Sciatic nerve (tissue), 2 donors: ENCODE measurements around the gene EVA1B. TPM values are rescaled to one million over a fixed set of nuclear protein-coding genes. Genes with fewer than 3 reads are reported as not detected.
A peak's percentile ranks its signal among the peaks of the same experiment; 100 is the strongest.

Source experiments
- ATAC-seq: fragments of 200-7000 bp; cut with Tn5 transposase; one replicate; pipeline ENCODE4 v1.9.1; 2020; ENCODE audit warnings: mild to moderate bottlenecking, moderate library complexity
- DNase-seq: peaks from one replicate; pipeline ENCODE4 v3.0.0-alpha.2; 2020; ENCODE audit warnings: low spot score
- intact Hi-C: fragments of 100-400 bp; cut with DNase I; formaldehyde crosslinking; loops from one replicate; pipeline ENCODE4 v1.14.2; 2022
- total RNA-seq: library from RNA; stranded (reverse); fragmentation: NEBNext Ultra II Directional; extraction: Animal tissue kit (Norgen Biotek cat#: 25700); gene quantifications from one replicate; pipeline ENCODE4 v1.2.1, GENCODE V29; 2021
- donor health status: DM: no; HTN: no; CAD: no.
- donor health status: DM: no; HTN: no; CAD: no.

The EVA1B gene
- total RNA-seq, 1 donor from 2014 or later, result 36.4 TPM

- DNase-seq (peak; percentile 83), ATAC-seq (peak; percentile 45)
- intact Hi-C loops, result no loop called here
Observed at GRCh38 chr1:36322786-36323635, 434 bp downstream of the EVA1B start.

- ATAC-seq (peak; percentile 3), DNase-seq (peak; percentile 65)
- intact Hi-C loops, result no loop called here
Observed at GRCh38 chr1:36322041-36322785, 1.2 kb downstream of the EVA1B start.

GRCh38 chr1:36321119-36321951, 2.1 kb downstream of the EVA1B start:
- intact Hi-C loops, result no loop called here
- ATAC-seq, result peak; percentile 88
- peak; percentile 90 for DNase-seq

GRCh38 chr1:36320767-36321118, 2.7 kb downstream of the EVA1B start:
- no peak for ATAC-seq
- DNase-seq, result no peak
- intact Hi-C loops, result no loop called here

GRCh38 chr1:36320291-36320761, 3.1 kb downstream of the EVA1B start:
- DNase-seq, result no peak
- ATAC-seq, result no peak
- intact Hi-C loops, result no loop called here

GRCh38 chr1:36309397-36309796, 14.0 kb downstream of the EVA1B start:
- ATAC-seq, result no peak
- peak; percentile 25 for DNase-seq
- intact Hi-C loops, result no loop called here

- intact Hi-C loops, result no loop called here
- ATAC-seq (peak; percentile 4), DNase-seq (peak; percentile 59)
Observed at GRCh38 chr1:36307601-36308330, 15.7 kb downstream of the EVA1B start.

GRCh38 chr1:36306902-36307456, 16.5 kb downstream of the EVA1B start:
- DNase-seq, result peak; percentile 94
- intact Hi-C loops, result loop anchor here (1.0 kb wide), 1 partner anchor 35 kb away; no protein-coding TSS in a partner anchor
- ATAC-seq, result peak; percentile 97

- ATAC-seq (peak; percentile 62), DNase-seq (peak; percentile 74)
- intact Hi-C loops, result loop anchor here (1.0 kb wide), 1 partner anchor 34 kb away; no protein-coding TSS in a partner anchor
Observed at GRCh38 chr1:36306210-36306901, 17.1 kb downstream of the EVA1B start, which contains the start of gene SH3D21. Gene SH3D21, plus strand, starts transcription at chr1:36306368. Its CDS starts 53 bp downstream, at chr1:36306421.

GRCh38 chr1:36305915-36306209, 17.6 kb downstream of the EVA1B start:
- intact Hi-C loops, result loop anchor here (1.0 kb wide), 1 partner anchor 34 kb away; no protein-coding TSS in a partner anchor
- no peak for DNase-seq
- peak; percentile 3 for ATAC-seq

- ATAC-seq (no peak), DNase-seq (no peak)
- intact Hi-C loops, result no loop called here
Observed at GRCh38 chr1:36304970-36305914, 18.2 kb downstream of the EVA1B start.

GRCh38 chr1:36304521-36304920, 18.9 kb downstream of the EVA1B start:
- ATAC-seq, result no peak
- no peak for DNase-seq

GRCh38 chr1:36303650-36304360, 19.6 kb downstream of the EVA1B start:
- intact Hi-C loops, result no loop called here
- ATAC-seq (no peak), DNase-seq (no peak)

More at GRCh38 chr1:36304521-36304920, 18.9 kb downstream of the EVA1B start:
- intact Hi-C loops, result no loop called here

- intact Hi-C loops, result no loop called here
- ATAC-seq (no peak), DNase-seq (no peak)
Observed at GRCh38 chr1:36303244-36303643, 20.2 kb downstream of the EVA1B start.

GRCh38 chr1:36301220-36301619, 22.2 kb downstream of the EVA1B start:
- intact Hi-C loops, result no loop called here
- ATAC-seq (no peak), DNase-seq (no peak)

GRCh38 chr1:36300526-36300925, 22.9 kb downstream of the EVA1B start:
- no peak for ATAC-seq

More at GRCh38 chr1:36300526-36300925, 22.9 kb downstream of the EVA1B start:
- intact Hi-C loops, result no loop called here
- no peak for DNase-seq
